ENCODE results near the gene TMEM231.

TMEM231 gene

DNA sequence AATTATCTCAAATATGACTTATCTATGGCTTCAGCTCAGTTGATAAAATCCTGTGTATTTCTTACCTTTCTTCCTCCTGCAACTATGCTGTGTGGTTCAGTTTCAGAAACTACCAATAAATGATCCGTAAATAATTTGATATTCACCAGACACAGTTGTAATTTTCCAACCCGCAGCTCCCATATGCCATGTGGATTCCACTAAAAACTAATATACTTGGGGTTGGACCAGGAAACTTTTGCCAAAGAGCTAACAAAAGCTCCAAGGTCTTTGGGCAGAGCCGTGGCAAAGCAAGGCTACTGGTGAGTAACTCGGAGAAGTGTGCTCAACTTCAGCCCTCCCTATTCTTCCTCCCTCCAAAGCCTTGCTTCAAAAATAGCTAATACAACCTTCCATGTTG, 58.5 kb downstream of the TMEM231 start:
- no peak for DNase-seq

GRCh38 chr16:75495076-75495674, 60.9 kb downstream of the TMEM231 start, which contains the start of gene CHST6:
Gene CHST6, minus strand, starts transcription at chr16:75495441. Its CDS starts 15,613 bp downstream, at chr16:75479828.
- DNase-seq = no peak

More for the DNA sequence above, 58.5 kb downstream of the TMEM231 start:
- TF ChIP-seq GATA1 (IDR thresholded peaks at IDR 0.05; ENCODE audit: low read depth, low read length) (no peak), POLR2A (IDR thresholded peaks at IDR 0.05; ENCODE audit: low read length) (no peak)

GRCh38 chr16:75494661-75495075, 61.4 kb downstream of the TMEM231 start:
- no peak for DNase-seq

More at GRCh38 chr16:75495076-75495674, 60.9 kb downstream of the TMEM231 start, which contains the start of gene CHST6:
- TF ChIP-seq POLR2A (IDR thresholded peaks at IDR 0.05; ENCODE audit: low read length) (no peak), GATA1 (IDR thresholded peaks at IDR 0.05; ENCODE audit: low read depth, low read length) (no peak)

GRCh38 chr16:75494184-75494583, 61.9 kb downstream of the TMEM231 start:
- no peak for TF ChIP-seq GATA1 (IDR thresholded peaks at IDR 0.05; ENCODE audit: low read depth, low read length)
- TF ChIP-seq POLR2A (IDR thresholded peaks at IDR 0.05; ENCODE audit: low read length) = no peak
- DNase-seq = no peak

More at GRCh38 chr16:75494661-75495075, 61.4 kb downstream of the TMEM231 start:
- TF ChIP-seq GATA1 (IDR thresholded peaks at IDR 0.05; ENCODE audit: low read depth, low read length) = no peak
- no peak for TF ChIP-seq POLR2A (IDR thresholded peaks at IDR 0.05; ENCODE audit: low read length)

DNA sequence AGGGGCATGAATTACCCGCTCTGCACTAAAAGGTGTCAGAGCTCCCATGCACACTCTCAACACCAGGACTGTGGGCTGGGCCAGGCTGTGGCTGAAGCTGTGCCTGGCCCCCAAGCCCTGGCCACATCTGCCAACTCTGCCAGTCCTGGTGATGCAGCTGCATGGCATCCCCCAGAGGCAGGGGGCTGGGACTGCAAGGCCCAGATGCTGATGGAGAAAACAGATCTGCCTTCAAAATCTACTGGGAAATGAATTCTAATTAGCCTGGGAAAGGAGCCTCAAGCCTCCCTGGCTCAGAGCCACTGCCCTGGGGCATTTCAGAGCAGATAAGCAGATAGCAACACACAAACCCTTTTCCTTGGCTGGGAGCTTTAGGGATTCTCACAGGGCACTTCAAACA, 64.2 kb downstream of the TMEM231 start:
- no peak for DNase-seq
- TF ChIP-seq POLR2A (IDR thresholded peaks at IDR 0.05; ENCODE audit: low read length) (no peak), GATA1 (IDR thresholded peaks at IDR 0.05; ENCODE audit: low read depth, low read length) (no peak)

GRCh38 chr16:75488322-75488721, 67.7 kb downstream of the TMEM231 start:
- no peak for DNase-seq
- TF ChIP-seq GATA1 (IDR thresholded peaks at IDR 0.05; ENCODE audit: low read depth, low read length) (no peak), POLR2A (IDR thresholded peaks at IDR 0.05; ENCODE audit: low read length) (no peak)

All from erythroblast (primary cell).